Right atrium auricular region (tissue), 2 donors: ENCODE results near the gene AKT2. TPM values are rescaled to one million over a fixed set of nuclear protein-coding genes. Genes with fewer than 3 reads are reported as not detected.

ENCODE experiments used
- DNase-seq: peaks from one replicate; pipeline ENCODE4 v3.0.0-alpha.2; 2019; ENCODE audit warnings: low spot score
- H3K27ac ChIP-seq, 2 donors: fragments of 200-600 bp; sonication (generic); 1 replicate in 1 of 2; 2 replicates in 1 of 2; pipeline ENCODE4 v1.5.1; 2016 to 2019
- H3K27me3 ChIP-seq, 2 donors: fragments of 200-600 bp; sonication (generic); one replicate each; pipeline versions ENCODE4 v1.5.1 to v1.6.0; 2017 to 2019
- H3K36me3 ChIP-seq: fragments of 200-600 bp; sonication (generic); one replicate; pipeline ENCODE4 v1.5.1; 2016
- H3K4me1 ChIP-seq, 2 donors: fragments of 200-600 bp; sonication (generic); one replicate each; pipeline versions ENCODE4 v1.5.1 to v1.6.0; 2017 to 2019
- H3K4me3 ChIP-seq, 2 donors: fragments of 200-600 bp; sonication (generic); 1 replicate in 1 of 2; 2 replicates in 1 of 2; pipeline ENCODE4 v1.5.1; 2017 to 2019; ENCODE audit warnings: mild to moderate bottlenecking in 1 of 2, moderate library complexity in 1 of 2
- H3K9me3 ChIP-seq, 2 donors: fragments of 200-600 bp; sonication (generic); one replicate each; pipeline ENCODE4 v1.5.1; 2019
- total RNA-seq, 2 donors: library from RNA; depleted of rRNA; stranded (reverse); fragments of >200 nt; gene quantifications; one replicate each; pipeline ENCODE4 v1.1.0, GENCODE V29; 2016
- TF ChIP-seq, protein P1 (sequence below), 2 donors: fragments of 200-600 bp; sonication (generic); IDR thresholded peaks; one replicate each; pipeline ENCODE4 v1.5.1; 2019; ENCODE audit warnings: antibody characterized with exemption in 2 of 2

The AKT2 gene
- total RNA-seq, 2 donors from 2014 or later, result 63.3 to 76.7 TPM

DNA sequence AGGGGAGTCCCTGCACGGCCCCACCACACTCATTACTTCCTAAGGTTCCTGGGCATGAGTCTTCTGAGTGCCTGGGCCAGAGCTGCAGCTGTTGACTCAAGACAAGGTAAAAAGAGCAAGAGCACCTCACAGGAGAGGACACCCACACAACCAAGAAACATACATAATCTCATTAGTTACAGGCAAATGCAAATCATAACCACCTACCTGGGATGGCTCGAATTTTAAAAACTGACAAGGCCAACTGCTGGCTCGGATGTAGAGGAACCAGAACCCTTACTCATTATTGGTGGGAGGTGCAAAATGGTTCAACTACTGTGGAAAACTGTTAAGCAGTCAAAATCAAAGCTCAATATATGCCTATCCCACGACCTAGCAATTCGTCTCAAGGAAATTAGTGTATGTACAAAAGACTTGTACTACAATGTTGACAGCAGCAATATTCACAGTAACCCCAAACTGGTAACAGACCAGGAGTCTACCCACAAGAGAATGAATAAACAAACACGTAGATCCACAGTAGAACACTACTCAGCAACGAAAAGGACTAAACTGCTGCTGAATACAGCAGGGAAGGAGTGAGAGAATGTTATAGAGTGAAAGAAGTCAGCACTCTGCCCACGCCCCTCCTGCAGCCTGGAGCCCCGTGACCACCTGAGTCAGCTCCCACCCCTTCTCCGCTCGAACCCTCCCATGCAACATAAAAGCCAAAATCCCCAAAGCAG, 15.8 kb downstream of the AKT2 start:
- Histone ChIP-seq H3K9me3 (no peaks in the 10 kb centered on the region), H3K4me1 (peaks cover 0 to 88% of the 10 kb centered on the region in 2 donors), H3K27ac (peak overlapping the region in 1 of 2 donors; percentile 80), H3K36me3 (peaks cover 7% of the 10 kb centered on the region), H3K27me3 (no peaks in the 10 kb centered on the region), H3K4me3 (no peak overlapping the region)
- no peak for DNase-seq
- TF ChIP-seq, protein P1, sequence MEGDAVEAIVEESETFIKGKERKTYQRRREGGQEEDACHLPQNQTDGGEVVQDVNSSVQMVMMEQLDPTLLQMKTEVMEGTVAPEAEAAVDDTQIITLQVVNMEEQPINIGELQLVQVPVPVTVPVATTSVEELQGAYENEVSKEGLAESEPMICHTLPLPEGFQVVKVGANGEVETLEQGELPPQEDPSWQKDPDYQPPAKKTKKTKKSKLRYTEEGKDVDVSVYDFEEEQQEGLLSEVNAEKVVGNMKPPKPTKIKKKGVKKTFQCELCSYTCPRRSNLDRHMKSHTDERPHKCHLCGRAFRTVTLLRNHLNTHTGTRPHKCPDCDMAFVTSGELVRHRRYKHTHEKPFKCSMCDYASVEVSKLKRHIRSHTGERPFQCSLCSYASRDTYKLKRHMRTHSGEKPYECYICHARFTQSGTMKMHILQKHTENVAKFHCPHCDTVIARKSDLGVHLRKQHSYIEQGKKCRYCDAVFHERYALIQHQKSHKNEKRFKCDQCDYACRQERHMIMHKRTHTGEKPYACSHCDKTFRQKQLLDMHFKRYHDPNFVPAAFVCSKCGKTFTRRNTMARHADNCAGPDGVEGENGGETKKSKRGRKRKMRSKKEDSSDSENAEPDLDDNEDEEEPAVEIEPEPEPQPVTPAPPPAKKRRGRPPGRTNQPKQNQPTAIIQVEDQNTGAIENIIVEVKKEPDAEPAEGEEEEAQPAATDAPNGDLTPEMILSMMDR (IDR thresholded peaks at IDR 0.05), result no peak

GRCh38 chr19:40267601-40267997, 17.5 kb downstream of the AKT2 start:
- DNase-seq, result no peak
- peak overlapping the region; percentile 44 to 80 for H3K27ac ChIP-seq
- H3K9me3 ChIP-seq, result no peaks in the 10 kb centered on the region
- H3K4me1 ChIP-seq, result peaks cover 0 to 73% of the 10 kb centered on the region in 2 donors
- peaks cover 23% of the 10 kb centered on the region for H3K36me3 ChIP-seq
- TF ChIP-seq, protein P1 (IDR thresholded peaks at IDR 0.05), result no peak
- H3K27me3 ChIP-seq, result no peaks in the 10 kb centered on the region
- no peak overlapping the region for H3K4me3 ChIP-seq

GRCh38 chr19:40266912-40267600, 18.1 kb downstream of the AKT2 start:
- Histone ChIP-seq H3K4me1 (peaks cover 0 to 68% of the 10 kb centered on the region in 2 donors), H3K9me3 (no peaks in the 10 kb centered on the region), H3K36me3 (peaks cover 23% of the 10 kb centered on the region), H3K4me3 (no peak overlapping the region), H3K27me3 (no peaks in the 10 kb centered on the region), H3K27ac (peak overlapping the region; percentile 77 to 80)
- TF ChIP-seq, protein P1 (IDR thresholded peaks at IDR 0.05), result no peak
- no peak for DNase-seq

GRCh38 chr19:40266119-40266518, 19.0 kb downstream of the AKT2 start:
- peaks cover 0 to 65% of the 10 kb centered on the region in 2 donors for H3K4me1 ChIP-seq
- no peak overlapping the region for H3K4me3 ChIP-seq
- TF ChIP-seq, protein P1 (IDR thresholded peaks at IDR 0.05), result no peak
- DNase-seq, result no peak
- H3K9me3 ChIP-seq, result no peaks in the 10 kb centered on the region
- H3K36me3 ChIP-seq, result peaks cover 23% of the 10 kb centered on the region
- H3K27me3 ChIP-seq, result no peaks in the 10 kb centered on the region
- peak overlapping the region; percentile 77 to 80 for H3K27ac ChIP-seq

DNA sequence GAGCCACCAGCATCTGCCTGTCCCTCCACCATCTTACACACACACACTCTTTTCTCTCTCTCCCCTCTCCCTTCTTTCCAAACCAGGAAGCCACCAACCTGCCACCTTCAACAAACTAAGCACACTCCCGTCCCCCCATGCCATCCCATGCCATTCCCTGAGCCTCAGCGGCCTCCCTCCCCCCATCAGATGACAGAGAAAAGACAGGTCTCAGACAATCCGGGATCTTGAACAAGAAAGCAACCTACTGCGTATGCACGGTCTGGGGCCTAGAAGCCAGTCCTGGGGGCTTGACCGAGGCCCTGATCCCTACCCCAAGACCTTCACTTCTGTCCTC, 19.4 kb downstream of the AKT2 start:
- Histone ChIP-seq H3K9me3 (no peaks in the 10 kb centered on the region), H3K4me3 (no peak overlapping the region), H3K36me3 (peaks cover 23% of the 10 kb centered on the region), H3K4me1 (peaks cover 0 to 62% of the 10 kb centered on the region in 2 donors), H3K27ac (peak overlapping the region; percentile 77 to 80), H3K27me3 (no peaks in the 10 kb centered on the region)
- DNase-seq, result no peak
- TF ChIP-seq, protein P1 (IDR thresholded peaks at IDR 0.05), result no peak
